ENCODE measurements around the gene SNX25.

DNA sequence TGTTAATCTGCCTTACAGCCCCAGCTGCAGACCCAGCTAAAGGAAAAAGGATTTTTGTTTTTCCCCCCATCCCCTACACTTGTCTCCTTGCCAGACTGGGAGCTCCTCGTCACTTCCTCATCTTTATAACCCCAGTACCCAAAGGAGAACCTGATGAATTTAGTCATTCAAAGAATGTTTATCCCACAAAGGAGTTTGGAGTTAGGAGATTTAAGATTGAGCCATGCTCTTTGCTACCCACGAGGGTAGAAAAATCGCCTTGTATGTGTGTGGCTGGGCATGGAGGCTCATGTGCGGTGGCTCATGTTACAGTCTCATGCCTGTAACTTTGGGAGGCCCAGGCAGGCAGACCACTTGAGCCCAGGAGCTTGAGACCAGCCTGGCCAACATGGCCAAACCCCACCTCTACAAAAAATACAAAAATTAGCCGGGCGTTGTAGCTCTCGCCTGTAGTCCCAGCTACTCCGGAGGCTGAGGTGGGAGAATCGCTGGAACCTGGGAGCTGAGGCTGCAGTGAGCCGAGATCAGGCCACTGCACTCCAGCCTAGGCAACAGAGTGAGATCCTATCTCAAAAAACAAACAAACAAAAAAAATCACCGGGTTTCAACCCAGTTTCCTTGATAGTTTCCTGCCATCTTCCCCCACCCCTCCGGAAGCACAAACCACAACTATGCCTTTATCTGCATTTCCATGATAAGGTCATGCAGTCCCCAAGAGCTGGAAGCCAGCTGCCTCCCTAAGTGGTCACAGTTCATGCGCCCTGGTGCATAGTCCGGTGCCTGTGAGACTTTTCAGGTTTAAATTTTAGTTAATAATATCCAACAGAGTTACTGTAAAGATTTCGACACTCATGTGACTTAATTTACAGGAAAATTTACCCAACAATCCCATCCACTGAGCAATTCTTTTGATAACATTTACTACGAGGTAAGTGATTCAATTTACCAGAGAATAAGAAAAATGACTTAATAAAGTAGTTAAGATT lies 7.1 kb upstream of the SNX25 start:
- TF ChIP-seq, protein P1, sequence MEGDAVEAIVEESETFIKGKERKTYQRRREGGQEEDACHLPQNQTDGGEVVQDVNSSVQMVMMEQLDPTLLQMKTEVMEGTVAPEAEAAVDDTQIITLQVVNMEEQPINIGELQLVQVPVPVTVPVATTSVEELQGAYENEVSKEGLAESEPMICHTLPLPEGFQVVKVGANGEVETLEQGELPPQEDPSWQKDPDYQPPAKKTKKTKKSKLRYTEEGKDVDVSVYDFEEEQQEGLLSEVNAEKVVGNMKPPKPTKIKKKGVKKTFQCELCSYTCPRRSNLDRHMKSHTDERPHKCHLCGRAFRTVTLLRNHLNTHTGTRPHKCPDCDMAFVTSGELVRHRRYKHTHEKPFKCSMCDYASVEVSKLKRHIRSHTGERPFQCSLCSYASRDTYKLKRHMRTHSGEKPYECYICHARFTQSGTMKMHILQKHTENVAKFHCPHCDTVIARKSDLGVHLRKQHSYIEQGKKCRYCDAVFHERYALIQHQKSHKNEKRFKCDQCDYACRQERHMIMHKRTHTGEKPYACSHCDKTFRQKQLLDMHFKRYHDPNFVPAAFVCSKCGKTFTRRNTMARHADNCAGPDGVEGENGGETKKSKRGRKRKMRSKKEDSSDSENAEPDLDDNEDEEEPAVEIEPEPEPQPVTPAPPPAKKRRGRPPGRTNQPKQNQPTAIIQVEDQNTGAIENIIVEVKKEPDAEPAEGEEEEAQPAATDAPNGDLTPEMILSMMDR (IDR thresholded peaks at IDR 0.05; ENCODE audit: low read depth, low read length, poor library complexity, severe bottlenecking): no peak
- TF ChIP-seq EZH2phosphoT487 (IDR thresholded peaks at IDR 0.05; ENCODE audit: borderline replicate concordance, low read length): no peak
